NCI-H748 (cell line): ENCODE results near the gene LEP.

Experiments
- DNase-seq: peaks from one replicate; lab custom pipeline; 2025; ENCODE audit not compliant: unreplicated experiment; lab: John Stamatoyannopoulos, UW

LEP gene

DNA sequence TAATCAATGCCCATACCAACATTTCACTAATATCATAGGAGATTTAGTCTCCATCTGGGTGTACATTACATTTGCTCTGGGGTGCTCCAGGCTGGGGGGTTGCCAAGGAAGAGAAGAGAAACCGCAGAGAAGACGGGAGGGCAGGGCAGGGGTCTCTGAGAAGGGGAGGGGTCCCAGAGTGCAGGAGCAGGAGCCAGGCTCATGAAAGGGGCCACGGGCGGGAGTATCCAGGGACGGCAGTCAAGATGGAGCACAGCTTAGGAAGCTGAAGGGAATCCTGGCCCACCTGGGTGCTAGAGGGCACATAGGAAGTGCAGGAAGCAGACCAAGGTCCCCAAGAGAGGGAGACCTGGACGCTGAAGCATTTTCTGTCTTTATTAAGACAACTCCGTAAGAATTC, 2.2 kb downstream of the LEP start:
- DNase-seq = no peak

GRCh38 chr7:128244861-128245260, 3.8 kb downstream of the LEP start:
- no peak for DNase-seq

GRCh38 chr7:128247108-128247507, 6.0 kb downstream of the LEP start:
- DNase-seq = no peak

DNA sequence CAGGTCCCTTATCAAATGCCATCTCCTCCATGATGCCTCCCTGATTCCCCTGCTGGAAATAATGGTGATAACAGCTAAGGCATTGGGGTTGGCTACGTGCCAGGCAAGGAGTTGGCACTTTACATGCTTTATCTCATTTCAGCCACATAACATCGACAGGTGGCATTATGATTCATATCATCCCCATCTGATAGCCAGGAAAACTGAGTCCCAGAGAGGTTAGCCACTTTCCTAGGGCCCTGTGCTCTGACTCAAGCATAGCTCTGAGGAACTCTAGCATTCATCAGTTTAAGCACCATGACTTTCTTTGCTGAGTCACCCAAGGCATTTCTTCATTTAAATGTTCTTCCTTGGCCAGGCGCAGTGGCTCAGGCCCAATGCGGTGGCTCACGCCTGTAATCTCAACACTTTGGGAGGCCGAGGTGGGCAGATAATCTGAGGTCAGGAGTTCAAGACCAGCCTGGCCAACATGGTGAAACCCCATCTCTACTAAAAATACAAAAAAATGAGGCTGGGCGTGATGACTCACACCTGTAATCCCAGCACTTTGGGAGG, 6.6 kb downstream of the LEP start:
- DNase-seq = no peak

GRCh38 chr7:128251337-128251736, 10.3 kb downstream of the LEP start:
- no peak for DNase-seq

- no peak for DNase-seq
These were observed 12.6 kb downstream of the LEP start for GRCh38 chr7:128253701-128254100.

DNA sequence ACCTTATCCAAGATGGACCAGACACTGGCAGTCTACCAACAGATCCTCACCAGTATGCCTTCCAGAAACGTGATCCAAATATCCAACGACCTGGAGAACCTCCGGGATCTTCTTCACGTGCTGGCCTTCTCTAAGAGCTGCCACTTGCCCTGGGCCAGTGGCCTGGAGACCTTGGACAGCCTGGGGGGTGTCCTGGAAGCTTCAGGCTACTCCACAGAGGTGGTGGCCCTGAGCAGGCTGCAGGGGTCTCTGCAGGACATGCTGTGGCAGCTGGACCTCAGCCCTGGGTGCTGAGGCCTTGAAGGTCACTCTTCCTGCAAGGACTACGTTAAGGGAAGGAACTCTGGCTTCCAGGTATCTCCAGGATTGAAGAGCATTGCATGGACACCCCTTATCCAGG, 13.4 kb downstream of the LEP start:
- no peak for DNase-seq

DNA sequence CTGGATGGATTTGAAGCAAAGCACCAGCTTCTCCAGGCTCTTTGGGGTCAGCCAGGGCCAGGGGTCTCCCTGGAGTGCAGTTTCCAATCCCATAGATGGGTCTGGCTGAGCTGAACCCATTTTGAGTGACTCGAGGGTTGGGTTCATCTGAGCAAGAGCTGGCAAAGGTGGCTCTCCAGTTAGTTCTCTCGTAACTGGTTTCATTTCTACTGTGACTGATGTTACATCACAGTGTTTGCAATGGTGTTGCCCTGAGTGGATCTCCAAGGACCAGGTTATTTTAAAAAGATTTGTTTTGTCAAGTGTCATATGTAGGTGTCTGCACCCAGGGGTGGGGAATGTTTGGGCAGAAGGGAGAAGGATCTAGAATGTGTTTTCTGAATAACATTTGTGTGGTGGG, 14.2 kb downstream of the LEP start:
- DNase-seq = no peak

- DNase-seq = no peak
These were observed 16.4 kb downstream of the LEP start for GRCh38 chr7:128257458-128257857.

GRCh38 chr7:128259131-128260061, 18.3 kb downstream of the LEP start:
- DNase-seq = peak; percentile 25

DNA sequence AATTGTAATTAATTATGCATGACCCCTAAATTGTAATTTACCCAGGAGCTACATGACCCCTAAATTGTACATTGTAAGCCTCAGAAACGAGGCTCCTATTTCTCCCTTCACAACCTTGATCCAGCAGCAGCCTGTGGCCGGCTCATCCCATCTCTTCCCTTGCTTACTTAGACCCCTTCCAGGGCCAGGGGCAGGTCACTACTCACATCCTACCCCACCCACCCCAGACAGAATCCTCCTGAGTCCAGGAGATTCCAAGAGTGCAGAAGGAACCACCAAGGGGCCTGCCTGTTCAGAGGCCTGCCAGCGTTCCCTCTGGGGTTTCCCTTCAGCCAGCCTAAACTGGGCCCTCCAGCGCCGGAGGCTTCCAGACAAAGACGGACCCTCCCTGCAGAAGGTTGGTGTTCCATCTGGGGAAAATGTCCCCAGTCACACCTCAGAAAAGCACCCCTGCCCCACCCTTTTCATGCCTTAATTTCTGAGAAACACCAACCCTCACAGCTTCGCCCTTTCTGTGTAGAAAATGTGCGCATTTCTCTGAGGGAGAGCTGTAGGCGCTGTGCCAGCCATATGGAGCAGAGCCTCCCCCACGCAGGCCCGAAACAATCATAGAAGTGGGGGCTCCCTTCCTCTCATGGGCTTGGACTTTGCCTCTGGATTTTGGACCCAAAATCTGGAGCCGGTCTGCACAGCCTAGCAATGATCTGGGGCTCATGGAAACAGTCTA, 19.2 kb downstream of the LEP start:
- no peak for DNase-seq

- no peak for DNase-seq
These were observed 21.4 kb downstream of the LEP start for GRCh38 chr7:128262273-128263028.

DNA sequence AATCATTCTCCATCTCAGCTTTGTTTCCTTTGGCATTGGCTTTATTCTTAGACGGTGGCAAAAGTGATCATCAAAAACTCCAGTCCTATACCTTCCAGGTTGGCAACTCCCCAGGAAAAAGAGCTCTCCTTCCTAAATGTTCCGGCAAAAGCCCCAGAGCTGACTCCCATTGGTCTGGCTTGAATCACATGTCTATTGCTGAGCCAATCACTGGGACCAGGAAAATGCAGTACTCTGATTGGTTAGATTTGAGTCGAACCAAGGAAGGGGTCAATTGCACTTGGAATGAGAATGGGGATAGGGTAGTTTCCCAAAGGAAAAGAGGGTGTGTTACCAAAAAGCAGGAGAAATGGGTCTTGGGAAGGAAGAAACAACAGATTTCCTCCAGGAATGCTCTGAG, 22.3 kb downstream of the LEP start:
- DNase-seq = no peak

DNA sequence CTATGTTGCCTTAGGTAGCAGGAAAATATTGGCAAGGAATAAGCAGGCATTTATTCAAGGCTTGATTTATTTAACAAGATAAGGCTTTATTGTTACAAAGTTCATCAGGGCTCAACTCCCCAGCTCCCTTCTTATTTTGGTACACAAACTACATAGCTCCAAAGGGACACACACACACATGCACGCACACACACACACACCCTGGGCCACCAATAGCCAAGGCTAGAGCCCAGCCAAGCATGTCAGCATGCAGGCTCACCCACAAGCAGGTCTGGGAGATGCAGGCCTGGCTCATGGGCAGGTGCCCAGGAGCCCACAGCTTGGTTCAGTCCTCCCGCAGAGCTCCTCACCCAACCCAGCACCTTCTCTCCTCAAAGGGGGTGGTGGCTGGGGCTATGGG, 23.4 kb downstream of the LEP start:
- no peak for DNase-seq

DNA sequence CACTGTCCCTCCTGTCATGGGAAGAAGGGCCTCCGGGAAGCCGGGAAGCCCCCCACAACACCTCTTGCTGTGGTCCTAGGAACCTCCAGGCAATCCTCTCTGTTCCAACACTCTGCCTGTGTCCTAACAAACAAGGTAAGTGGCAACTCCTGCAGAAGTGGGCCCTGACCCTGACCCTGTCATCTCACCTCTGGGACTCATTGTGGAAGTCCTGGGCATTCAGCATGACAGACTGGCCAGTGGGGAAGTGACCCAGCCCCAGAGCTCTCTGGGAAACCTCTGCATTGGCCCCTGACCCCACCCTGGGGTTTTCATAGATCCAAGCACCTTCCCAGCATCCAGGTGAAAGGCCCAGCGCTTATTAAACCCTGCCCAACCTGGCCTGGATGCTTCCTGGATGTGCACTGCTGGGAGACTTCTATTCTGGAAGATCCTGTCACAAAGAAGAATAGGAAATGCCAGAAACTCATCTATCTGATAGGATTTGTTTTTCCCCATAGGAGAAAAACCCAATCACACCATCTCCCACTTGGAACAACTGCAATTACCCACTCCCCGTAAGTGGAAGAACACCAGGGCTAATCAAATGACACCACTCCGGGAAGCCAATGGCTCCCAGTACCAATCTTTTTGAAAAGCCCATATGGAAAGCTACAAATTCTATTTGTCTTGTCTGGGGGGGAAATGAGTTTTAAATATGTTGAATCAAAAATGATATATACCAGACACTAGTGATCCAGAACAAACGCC, 24.3 kb downstream of the LEP start:
- DNase-seq = no peak

- no peak for DNase-seq
These were observed 24.8 kb downstream of the LEP start for GRCh38 chr7:128265906-128266300.

DNA sequence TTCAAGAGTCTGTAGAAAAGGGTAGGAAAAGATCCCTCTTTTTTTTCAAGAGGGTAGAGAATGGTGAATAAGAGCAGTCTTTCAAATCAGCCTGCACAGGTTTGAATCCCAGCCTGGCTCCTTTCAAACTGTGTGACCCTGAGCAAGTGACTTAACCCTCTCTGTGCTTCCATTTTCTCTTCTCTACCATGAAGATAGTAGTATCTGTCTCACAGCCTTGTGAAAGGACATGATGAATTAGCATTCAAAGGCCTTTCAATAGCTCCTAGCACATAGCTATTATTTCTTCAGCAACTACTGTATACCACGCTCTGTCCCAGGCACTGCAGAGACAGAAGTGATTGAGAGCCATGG, 25.4 kb downstream of the LEP start:
- no peak for DNase-seq

DNA sequence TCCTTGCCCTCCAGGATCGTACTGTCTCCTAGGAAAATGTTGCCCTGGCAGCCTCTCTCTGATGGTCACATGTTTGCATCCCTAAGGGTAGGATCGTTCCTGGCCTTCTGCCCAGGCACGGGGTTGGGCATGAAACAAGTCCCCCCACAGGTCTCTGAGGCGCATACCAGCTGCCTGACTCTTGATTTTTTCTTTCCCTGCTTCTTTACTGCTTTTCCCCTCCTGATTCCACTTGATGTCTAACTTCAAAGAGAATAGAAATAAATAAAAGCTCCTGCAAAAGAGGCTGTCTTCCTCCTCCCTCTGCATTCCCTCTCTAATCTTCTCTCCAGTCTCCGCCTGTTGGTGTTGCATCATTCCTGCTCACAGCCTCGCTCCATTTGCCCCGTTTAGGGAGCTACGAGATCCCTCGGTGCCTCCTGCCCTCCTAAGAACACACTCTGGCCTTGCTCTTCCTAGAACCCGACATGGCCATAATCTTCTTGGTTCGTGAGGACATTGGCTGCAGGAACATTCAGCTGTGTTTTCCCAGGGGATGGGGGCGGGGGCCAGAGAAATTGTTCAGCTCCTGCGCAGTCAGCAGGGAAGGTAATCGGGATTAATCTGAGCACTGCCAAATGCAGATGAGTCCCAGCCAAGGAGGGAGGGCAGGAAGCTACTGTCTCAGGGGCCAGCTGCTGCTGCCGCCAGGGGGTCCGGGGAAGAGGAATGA, 26.0 kb downstream of the LEP start:
- DNase-seq = no peak

DNA sequence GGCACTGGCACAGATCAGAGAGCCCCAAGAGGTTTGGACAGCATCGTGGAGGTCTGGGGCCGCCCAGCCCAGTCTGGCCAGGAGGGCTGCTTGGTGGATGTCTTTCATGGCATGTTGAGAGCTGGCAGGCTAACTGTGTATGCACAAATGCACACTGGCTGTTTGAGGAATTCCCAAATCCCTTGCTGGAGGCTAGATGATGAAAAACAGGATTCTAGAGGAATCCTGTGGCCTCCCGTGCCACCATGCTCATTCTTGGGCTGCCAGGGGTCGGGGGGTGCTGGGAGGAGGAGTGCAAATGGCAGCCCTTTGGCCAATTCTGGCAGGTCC, 26.5 kb downstream of the LEP start:
- no peak for DNase-seq

DNA sequence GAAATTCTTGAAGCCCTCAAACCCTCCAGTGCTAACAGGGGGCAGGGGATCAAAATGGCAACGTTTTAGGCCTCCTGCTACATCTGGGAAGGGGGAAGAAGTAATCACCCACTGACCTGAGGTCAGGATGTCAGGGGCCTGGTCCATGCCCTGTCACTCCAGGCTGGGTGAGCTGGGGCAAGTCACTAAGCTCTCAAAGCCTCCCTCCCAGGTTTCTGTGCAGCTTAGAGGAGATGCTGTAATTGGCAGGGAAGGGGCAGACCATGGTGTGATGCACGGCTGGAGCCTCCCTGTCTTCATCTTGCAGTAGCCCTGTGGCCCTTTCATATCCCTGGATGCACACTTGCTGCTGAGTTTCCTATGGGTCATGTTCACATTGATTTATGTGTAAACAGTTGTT, 27.2 kb downstream of the LEP start:
- DNase-seq = no peak
